ENCODE data around the gene SPDYE3.
"Not testable (repeated sequence)": the region's sequence is repeated elsewhere in the genome, so short reads cannot be mapped to it uniquely, and the experiment has no call there.

DNA sequence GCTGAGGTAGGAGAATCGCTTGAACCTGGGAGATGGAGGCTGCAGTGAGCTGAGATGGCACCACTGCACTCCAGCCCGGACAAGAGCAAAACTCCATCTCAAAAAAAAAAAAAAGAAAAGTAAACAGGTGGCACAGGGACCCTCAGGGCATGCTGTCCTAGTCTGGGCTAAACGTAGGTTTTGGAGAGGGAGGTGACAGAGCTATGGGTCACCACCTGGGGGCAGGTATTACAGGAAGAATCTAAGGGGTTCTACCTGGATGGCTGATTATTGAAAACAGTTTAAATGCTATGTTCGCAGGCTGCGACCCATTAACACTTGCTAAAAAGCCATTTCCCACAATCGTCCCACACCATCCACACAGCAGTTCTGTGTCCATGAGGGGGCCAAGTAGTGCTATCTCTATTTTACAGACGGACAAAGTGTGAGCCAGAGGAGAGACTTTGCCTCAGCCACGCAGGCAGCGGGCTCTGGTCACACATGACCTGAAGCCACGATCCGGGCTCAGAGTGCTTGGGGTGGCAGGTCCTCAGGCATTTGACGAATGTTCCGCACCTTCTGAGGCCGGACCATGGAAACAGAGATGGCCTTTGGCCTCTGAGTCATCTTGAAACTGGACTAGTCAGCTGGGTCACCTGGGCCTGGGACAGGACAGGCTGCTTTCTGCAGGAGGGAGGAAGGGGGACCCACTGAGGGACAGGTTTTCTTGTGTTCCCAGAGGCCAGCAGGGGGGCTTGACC, 38.0 kb upstream of the SPDYE3 start:
- TF ChIP-seq, protein P1, sequence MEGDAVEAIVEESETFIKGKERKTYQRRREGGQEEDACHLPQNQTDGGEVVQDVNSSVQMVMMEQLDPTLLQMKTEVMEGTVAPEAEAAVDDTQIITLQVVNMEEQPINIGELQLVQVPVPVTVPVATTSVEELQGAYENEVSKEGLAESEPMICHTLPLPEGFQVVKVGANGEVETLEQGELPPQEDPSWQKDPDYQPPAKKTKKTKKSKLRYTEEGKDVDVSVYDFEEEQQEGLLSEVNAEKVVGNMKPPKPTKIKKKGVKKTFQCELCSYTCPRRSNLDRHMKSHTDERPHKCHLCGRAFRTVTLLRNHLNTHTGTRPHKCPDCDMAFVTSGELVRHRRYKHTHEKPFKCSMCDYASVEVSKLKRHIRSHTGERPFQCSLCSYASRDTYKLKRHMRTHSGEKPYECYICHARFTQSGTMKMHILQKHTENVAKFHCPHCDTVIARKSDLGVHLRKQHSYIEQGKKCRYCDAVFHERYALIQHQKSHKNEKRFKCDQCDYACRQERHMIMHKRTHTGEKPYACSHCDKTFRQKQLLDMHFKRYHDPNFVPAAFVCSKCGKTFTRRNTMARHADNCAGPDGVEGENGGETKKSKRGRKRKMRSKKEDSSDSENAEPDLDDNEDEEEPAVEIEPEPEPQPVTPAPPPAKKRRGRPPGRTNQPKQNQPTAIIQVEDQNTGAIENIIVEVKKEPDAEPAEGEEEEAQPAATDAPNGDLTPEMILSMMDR (IDR thresholded peaks at IDR 0.05) = not testable (repeated sequence)
- TF ChIP-seq POLR2A (IDR thresholded peaks at IDR 0.05) = not testable (repeated sequence)

Data from thyroid gland (tissue), 4 donors.